Activated CD8-positive, alpha-beta T cell treated with anti-CD3 and anti-CD28 coated beads for 36 hours (primary cell): ENCODE data around the gene COL20A1. TPM values are rescaled to one million over a fixed set of nuclear protein-coding genes. Genes with fewer than 3 reads are reported as not detected.

Experiments
- ATAC-seq: fragments of 200-7000 bp; cut with Tn5 transposase; one replicate; pipeline ENCODE4 v1.10.0; 2021; ENCODE audit warnings: mild to moderate bottlenecking, moderate library complexity
- CTCF ChIA-PET: fragments of 350-600 bp; sonication (Branson Sonifier 250); formaldehyde crosslinking; loops from one replicate; lab custom pipeline; 2021; ENCODE audit warnings: antibody characterized with exemption; lab: Charles Lee
- POLR2A ChIA-PET: fragments of 350-600 bp; sonication (Branson Sonifier 250); formaldehyde crosslinking; loops from one replicate; lab custom pipeline; 2021; ENCODE audit warnings: antibody characterized with exemption; lab: Charles Lee
- DNase-seq: peaks from one replicate; pipeline ENCODE4 v3.0.0-alpha.2; 2020
- H3K27ac Mint-ChIP-seq: one replicate; pipeline ENCODE4 v1.8.0; 2021; ENCODE audit warnings: mild to moderate bottlenecking, mixed read lengths
- H3K27me3 Mint-ChIP-seq: one replicate; pipeline ENCODE4 v1.8.0; 2021; ENCODE audit warnings: mixed read lengths
- H3K36me3 Mint-ChIP-seq: one replicate; pipeline ENCODE4 v1.8.0; 2021; ENCODE audit warnings: low read depth, mixed read lengths
- H3K4me1 Mint-ChIP-seq: one replicate; pipeline ENCODE4 v1.8.0; 2021; ENCODE audit warnings: low read depth, mixed read lengths
- H3K4me3 Mint-ChIP-seq: one replicate; pipeline ENCODE4 v1.8.0; 2021; ENCODE audit warnings: mild to moderate bottlenecking, moderate library complexity, mixed read lengths
- H3K9me3 Mint-ChIP-seq: one replicate; pipeline ENCODE4 v1.8.0; 2021; ENCODE audit warnings: mixed read lengths
- CTCF ChIP-seq: fragments of 200-600 bp; IDR thresholded peaks from one replicate; pipeline ENCODE4 v1.8.0; 2022; ENCODE audit warnings: antibody characterized with exemption, mild to moderate bottlenecking
- intact Hi-C: fragments of 100-400 bp; cut with micrococcal nuclease; formaldehyde crosslinking; loops from one replicate; pipeline ENCODE4 v1.10.0; 2022
- total RNA-seq, 2 experiments: library from RNA; stranded (reverse); gene quantifications; one replicate each; pipeline ENCODE4 v1.2.3, GENCODE V29; 2021

Gene COL20A1
- total RNA-seq, 2 experiments from 2014 or later = 0.04 TPM; not detected in 1

DNA sequence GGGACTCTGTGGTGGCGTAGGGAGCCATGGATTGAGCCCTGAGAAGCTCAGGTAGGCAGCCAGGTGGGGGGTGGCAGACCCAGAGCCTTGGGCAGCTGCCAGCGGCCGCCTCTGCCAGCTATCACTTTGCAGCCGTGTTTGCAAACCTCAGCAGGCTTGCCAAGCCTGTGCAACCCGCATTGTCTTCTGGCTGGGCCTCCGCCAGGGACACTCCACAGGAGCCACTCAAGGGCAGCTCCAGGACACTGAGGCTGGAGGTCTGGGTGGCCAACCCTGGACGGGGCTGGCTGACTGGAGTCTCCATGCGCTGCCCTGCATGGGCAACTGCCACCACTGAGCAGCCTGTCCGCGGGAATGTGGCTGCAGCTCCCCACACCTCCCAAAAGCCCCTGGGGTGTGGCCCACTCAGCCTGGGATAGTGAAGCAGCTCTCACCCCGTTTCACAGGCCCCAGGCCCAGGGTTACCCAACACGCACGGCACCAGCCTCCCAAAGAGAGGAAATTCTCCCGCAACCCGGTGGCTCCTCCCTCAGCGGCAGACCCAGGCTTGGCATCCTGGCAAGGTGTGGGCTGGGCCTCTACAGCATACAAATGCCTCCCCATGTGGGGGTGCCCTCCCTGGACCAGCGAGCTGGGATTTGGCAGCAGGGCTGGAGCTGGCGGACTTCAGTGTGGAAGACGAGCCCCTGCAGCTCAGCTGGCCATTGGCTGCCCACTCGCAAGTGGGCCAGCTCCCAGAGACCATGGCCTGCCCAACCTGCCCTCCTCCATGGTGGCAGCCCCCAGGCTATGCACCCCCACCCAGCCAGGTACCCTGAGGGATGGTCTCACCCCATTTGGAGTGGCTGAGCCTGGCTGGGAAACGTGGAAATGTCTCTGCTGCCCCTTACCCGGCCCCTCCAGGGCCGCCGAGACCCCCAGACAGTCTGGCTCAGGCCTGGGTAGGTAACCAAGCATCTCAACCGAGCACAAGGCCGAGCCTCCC lies 65.2 kb downstream of the COL20A1 start:
- TF ChIP-seq CTCF = no peak
- peaks cover 19% of the 10 kb centered on the region for H3K27me3 Mint-ChIP-seq
- H3K36me3 Mint-ChIP-seq = no peaks in the 10 kb centered on the region
- DNase-seq = no peak
- ChIA-PET POLR2A (interaction anchor here (0.9 kb wide), 1 partner anchor 17 kb away, joined by 3 read pairs; no protein-coding TSS in a partner anchor), CTCF (no interaction called here)
- H3K9me3 Mint-ChIP-seq = no peaks in the 10 kb centered on the region
- ATAC-seq = no peak
- intact Hi-C loops = no loop called here
- no peaks in the 10 kb centered on the region for H3K4me1 Mint-ChIP-seq
- no peak overlapping the region for H3K27ac Mint-ChIP-seq
- no peak overlapping the region for H3K4me3 Mint-ChIP-seq

GRCh38 chr20:63359164-63359934 lies 66.4 kb downstream of the COL20A1 start:
- DNase-seq (no peak), ATAC-seq (no peak)
- TF ChIP-seq CTCF = no peak
- Mint-ChIP-seq H3K27me3 (peaks cover 19% of the 10 kb centered on the region), H3K4me3 (no peak overlapping the region), H3K27ac (no peak overlapping the region), H3K36me3 (no peaks in the 10 kb centered on the region), H3K9me3 (no peaks in the 10 kb centered on the region), H3K4me1 (no peaks in the 10 kb centered on the region)
- ChIA-PET CTCF (interaction anchor here (0.6 kb wide), 1 partner anchor 284 kb away, joined by 3 read pairs; no protein-coding TSS in a partner anchor), POLR2A (interaction anchor here (0.9 to 1.0 kb wide), 2 partner anchors 18 to 179 kb away, joined by 3 read pairs; no protein-coding TSS in a partner anchor)
- intact Hi-C loops = no loop called here

GRCh38 chr20:63359937-63360849 lies 67.2 kb downstream of the COL20A1 start:
- Mint-ChIP-seq H3K27ac (no peak overlapping the region), H3K4me1 (no peaks in the 10 kb centered on the region), H3K9me3 (no peaks in the 10 kb centered on the region), H3K4me3 (no peak overlapping the region), H3K27me3 (peaks cover 19% of the 10 kb centered on the region), H3K36me3 (no peaks in the 10 kb centered on the region)
- ATAC-seq (no peak), DNase-seq (no peak)
- ChIA-PET POLR2A (interaction anchor here (1.0 kb wide), 1 partner anchor 180 kb away, joined by 3 read pairs; no protein-coding TSS in a partner anchor), CTCF (interaction anchor here (0.6 to 1.3 kb wide), 2 partner anchors 137 to 285 kb away, joined by 3 to 5 read pairs; no protein-coding TSS in a partner anchor)
- intact Hi-C loops = no loop called here
- no peak for TF ChIP-seq CTCF

DNA sequence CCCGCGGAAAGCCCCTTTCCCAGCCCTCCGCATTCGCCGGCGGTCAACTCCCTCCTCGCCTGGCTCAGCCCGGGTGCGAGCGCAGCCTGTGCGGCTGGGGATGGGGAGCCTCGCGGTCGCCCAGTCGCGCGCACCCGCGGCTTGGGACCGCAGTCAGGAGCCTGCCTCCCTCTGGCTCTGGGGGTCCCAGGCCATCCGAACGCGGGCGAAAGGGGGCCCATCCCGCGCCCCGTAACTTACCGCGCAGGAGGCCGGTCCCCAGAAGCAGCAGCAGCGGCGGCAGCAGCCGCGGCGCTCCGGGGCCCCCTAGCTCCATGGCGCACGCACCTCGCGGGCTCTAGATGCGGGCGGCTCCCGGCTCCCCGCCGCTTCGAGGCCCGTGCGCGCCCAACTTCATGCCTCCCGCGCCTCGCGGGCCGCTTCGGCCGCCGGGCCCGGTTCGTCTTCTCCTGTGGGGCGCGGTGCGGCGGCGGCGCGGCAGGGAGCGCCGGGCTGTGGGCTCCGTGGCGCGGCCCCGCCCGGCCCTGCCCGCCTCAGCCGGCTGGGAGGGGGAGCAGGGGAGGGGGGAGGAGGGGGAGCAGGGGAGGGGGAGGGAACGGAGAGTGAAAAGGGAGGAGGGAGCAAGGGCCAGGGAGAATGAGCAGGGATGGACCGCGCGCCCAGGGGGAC lies 68.0 kb downstream of the COL20A1 start, which contains the start of gene CHRNA4:
Gene CHRNA4 (minus strand): TSS at position 500 of the 669 bp plus-strand sequence. CDS start 184 bp downstream, at position 316.
- CTCF ChIA-PET = interaction anchor here (1.3 kb wide), 1 partner anchor 137 kb away, joined by 5 read pairs; no protein-coding TSS in a partner anchor
- intact Hi-C loops = no loop called here
- Mint-ChIP-seq H3K27me3 (peaks cover 19% of the 10 kb centered on the region), H3K4me3 (no peak within 1 kb of the TSS), H3K27ac (no peak within 1 kb of the TSS), H3K36me3 (no peaks in the 10 kb centered on the region), H3K9me3 (no peaks in the 10 kb centered on the region), H3K4me1 (no peaks in the 10 kb centered on the region)
- no peak for DNase-seq
- peak; percentile 44 for ATAC-seq
- no peak for TF ChIP-seq CTCF
- POLR2A ChIA-PET = no interaction called here
